ENCODE data around the gene NTM.

NTM gene

DNA sequence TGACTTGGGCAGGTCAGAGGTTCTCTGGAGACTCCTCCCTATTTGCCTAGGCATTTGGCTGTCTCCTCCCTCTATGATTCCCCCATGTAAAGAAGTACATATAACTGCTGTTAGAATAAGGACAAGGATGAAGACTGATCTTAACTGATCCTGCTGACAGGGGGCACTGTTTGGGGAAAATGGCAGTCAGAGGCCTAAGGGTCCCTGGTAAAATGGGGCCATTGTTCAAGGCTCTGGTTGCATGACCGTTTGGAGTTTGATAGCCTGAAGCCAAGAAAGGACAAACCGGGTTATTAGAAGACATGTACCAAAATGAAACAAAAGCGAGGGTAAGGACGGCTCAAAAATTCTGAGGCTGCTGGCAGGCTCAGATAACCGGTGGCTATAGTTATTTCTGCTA lies 712.2 kb downstream of the NTM start:
- no peaks in the 10 kb centered on the region for H3K4me1 Mint-ChIP-seq
- no peak for DNase-seq (ENCODE audit: low spot score in 2 of 2)
- ATAC-seq, result no peak
- no peaks in the 10 kb centered on the region for H3K36me3 Mint-ChIP-seq
- H3K4me3 Mint-ChIP-seq, result no peak overlapping the region
- no peaks in the 10 kb centered on the region for H3K9me3 Mint-ChIP-seq
- no peak overlapping the region for H3K27ac Mint-ChIP-seq

DNA sequence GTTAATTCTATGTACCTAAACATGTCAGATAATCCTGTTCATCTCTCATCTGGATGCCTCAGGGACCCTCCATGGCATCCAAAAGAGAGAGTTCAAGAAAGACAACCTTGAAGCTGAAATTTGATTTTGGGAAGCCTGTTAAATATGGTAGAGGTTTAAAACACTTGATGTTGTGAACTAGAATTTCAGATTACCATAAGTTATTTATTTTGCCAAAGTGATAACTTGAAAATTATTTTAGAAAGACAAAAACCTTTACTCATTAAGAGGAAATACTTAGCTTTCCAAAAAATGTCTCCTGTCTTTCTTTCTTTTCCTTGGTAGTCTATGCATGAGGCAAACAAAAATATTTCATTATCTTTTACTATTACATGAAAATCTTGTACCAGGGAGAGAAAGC lies 714.0 kb downstream of the NTM start:
- peaks cover 2% of the 10 kb centered on the region for H3K9me3 Mint-ChIP-seq
- DNase-seq (ENCODE audit: low spot score in 2 of 2) (no peak), ATAC-seq (no peak)
- H3K4me3 Mint-ChIP-seq, result no peak overlapping the region
- no peaks in the 10 kb centered on the region for H3K4me1 Mint-ChIP-seq
- no peak overlapping the region for H3K27ac Mint-ChIP-seq
- H3K36me3 Mint-ChIP-seq, result no peaks in the 10 kb centered on the region

DNA sequence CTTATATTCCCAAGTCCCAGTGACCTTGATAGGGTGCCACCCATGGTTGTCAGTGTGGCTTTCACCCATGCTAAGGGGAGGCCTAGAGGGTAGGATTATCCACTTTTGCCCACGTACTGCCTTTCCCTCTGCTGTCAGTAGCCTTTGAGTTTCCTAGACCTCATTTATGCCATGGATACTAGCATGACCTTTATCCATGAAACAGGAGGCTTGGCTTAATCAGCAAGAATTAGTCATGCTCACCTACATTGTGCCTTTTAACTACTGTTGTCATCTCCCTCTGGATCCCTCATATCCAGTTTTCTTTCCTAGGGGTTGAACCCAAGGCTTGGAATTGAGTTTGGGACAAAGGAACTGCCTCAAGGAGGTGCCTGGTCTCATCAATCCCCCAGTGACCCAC lies 716.7 kb downstream of the NTM start:
- Mint-ChIP-seq H3K36me3 (no peaks in the 10 kb centered on the region), H3K4me3 (no peak overlapping the region), H3K27ac (no peak overlapping the region), H3K4me1 (no peaks in the 10 kb centered on the region), H3K9me3 (peaks cover 6% of the 10 kb centered on the region)
- ATAC-seq (no peak), DNase-seq (ENCODE audit: low spot score in 2 of 2) (no peak)

DNA sequence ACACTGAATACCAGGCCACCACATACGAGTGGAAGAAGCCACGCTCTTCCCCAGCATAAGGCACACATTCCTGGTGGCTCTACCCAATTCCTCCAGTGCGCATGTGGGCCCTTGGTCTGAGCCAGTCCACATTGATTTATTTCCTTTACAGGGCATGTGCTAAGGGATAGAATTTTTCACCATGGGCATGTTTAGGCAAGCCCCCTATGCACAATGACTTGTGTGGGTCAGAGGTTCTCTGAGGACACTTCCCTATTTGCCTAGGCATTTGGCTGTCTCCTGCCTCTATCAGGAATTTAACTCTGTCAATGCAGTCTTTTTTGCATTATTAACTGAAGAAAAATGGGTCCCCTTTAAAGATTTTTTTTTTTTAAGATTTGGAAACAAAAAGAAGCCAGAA lies 718.1 kb downstream of the NTM start:
- DNase-seq (ENCODE audit: low spot score in 2 of 2) (no peak), ATAC-seq (no peak)
- no peaks in the 10 kb centered on the region for H3K4me1 Mint-ChIP-seq
- peaks cover 6% of the 10 kb centered on the region for H3K9me3 Mint-ChIP-seq
- H3K36me3 Mint-ChIP-seq, result no peaks in the 10 kb centered on the region
- H3K4me3 Mint-ChIP-seq, result no peak overlapping the region
- H3K27ac Mint-ChIP-seq, result no peak overlapping the region

DNA sequence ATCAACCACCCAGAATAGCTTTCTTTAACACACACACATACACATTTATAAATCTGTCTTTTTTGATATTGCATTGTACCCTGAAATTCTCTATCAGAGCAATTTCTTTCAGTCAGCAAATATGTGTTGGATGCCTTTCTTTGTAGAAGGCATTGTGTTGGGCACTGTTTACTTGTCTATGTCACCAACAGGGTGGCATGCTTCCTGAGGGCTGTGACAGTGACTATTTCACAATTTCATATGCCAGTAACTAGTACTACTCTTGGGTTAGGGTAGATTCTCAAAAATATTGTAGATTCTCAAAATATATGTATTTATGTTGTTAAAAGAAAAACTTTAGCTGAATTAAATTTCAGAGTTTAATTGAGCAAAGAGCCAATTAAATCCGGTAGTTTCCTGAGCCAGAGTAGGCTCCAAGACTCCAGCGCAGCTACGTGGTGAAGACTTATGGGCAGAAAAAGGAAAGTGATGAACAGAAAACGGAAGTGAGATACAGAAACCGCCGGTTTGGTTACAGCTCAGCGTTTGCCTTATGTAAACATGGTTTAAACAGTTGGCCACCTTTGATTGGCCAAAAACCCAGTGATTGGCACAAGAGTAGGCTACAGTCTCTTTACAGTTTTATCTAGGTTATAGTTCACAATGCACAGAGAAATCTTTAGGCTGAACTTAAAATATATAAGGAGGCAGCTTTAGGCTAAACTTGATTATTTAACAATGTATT lies 723.3 kb downstream of the NTM start:
- DNase-seq (ENCODE audit: low spot score in 2 of 2) (no peak), ATAC-seq (no peak)
- Mint-ChIP-seq H3K9me3 (peaks cover 7% of the 10 kb centered on the region), H3K4me1 (no peaks in the 10 kb centered on the region), H3K27ac (no peak overlapping the region), H3K36me3 (no peaks in the 10 kb centered on the region), H3K4me3 (no peak overlapping the region)

DNA sequence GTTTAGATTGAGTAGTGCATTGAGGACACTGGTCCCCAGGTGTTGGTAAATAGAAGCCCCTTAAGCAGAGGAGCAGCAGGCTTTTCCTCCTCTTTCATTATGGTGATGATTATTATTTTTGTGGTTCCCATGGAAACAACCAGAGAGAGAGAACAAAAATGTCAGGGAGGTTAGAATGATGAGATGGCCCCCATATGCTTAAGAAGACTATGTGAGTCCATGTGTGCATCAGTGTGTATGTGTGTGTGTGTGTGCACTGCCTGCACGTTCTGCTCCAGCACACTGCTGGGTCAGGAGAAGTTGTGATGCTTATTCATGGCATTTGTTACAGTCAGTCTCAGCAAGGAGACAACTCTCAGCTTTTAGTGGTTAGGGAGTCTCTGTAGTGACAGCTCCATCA lies 724.2 kb downstream of the NTM start:
- peaks cover 7% of the 10 kb centered on the region for H3K9me3 Mint-ChIP-seq
- DNase-seq (ENCODE audit: low spot score in 2 of 2), result no peak
- no peak for ATAC-seq
- no peaks in the 10 kb centered on the region for H3K4me1 Mint-ChIP-seq
- no peak overlapping the region for H3K27ac Mint-ChIP-seq
- no peak overlapping the region for H3K4me3 Mint-ChIP-seq
- H3K36me3 Mint-ChIP-seq, result no peaks in the 10 kb centered on the region

DNA sequence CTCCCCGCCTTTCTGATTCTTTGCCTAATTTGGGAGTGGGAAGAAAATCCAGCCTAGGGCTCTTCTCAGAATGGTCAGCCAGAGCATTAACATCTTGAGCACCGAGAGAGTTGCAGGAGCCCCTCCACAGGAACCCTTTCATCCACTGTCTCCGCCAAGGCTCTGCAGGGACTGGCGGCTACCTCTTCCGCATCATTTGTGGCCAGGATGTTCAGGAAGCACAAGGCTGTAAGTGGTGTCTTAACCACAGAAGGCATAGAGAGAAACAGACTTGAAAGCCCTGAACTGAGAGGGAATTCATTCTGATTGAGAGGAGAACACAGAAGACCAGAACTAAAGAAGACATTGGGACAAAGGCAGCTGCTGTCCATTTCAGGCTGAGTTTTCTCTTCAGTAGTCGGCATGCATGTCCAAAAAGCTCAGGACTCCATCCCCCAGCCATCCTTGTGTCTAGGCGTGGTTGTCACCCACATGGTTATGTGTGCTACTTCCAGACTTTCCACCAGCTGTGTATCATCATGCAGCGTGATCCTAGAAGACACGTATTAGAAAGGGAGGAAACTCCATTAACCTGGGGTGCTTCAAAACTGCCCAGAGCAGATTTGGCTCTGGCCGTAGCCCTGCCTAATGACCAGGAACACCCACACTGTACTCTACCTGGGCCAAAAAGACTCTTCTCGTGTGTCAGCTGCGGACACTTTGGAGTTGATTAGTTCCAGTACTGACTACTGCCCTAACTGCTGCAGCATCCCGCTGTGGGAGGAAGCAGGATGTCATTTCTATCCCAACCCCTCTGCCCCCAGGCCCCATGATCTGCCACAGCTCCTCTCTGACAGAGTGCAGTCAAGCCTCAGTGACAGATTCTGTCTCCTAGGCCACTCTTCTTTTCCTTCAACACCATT lies 725.1 kb downstream of the NTM start:
- DNase-seq (ENCODE audit: low spot score in 2 of 2) (no peak), ATAC-seq (no peak)
- H3K9me3 Mint-ChIP-seq, result peaks cover 5% of the 10 kb centered on the region
- no peak overlapping the region for H3K27ac Mint-ChIP-seq
- no peak overlapping the region for H3K4me3 Mint-ChIP-seq
- no peaks in the 10 kb centered on the region for H3K4me1 Mint-ChIP-seq
- H3K36me3 Mint-ChIP-seq, result no peaks in the 10 kb centered on the region

DNA sequence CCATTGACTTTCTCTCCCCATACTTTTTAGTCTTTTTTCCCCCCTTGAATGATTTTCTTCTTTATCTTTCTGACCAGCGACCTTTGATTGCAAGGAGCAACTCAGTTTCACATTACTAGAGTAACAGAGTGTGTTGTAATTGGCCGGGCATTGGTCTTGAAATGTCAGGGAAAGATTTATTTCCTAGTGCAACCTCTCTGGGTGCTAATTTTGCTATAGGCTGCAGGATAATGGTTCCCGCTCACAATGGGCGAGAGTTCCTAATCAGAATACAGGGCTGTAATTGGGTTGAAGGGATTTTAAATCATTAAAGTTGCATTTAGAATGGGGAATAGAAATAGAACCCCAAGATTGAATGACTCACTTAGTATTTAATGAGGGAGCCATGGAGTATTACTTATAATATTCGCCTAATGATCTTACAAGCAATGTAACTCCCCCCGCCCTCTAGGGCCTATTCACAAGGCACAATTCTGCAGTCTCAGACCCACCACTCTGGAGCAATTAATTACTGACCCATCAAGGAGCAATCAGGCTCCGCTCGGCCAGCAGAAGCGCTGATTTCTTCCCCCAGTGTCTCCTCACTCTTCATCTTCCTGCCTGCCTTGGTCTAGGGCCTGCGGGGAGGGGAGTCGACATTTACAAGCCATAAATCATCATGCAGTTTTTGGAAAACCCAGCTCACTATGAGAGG lies 725.9 kb downstream of the NTM start:
- ATAC-seq, result no peak
- Mint-ChIP-seq H3K4me1 (no peaks in the 10 kb centered on the region), H3K4me3 (no peak overlapping the region), H3K27ac (no peak overlapping the region), H3K9me3 (peaks cover 3% of the 10 kb centered on the region), H3K36me3 (no peaks in the 10 kb centered on the region)
- no peak for DNase-seq (ENCODE audit: low spot score in 2 of 2)

DNA sequence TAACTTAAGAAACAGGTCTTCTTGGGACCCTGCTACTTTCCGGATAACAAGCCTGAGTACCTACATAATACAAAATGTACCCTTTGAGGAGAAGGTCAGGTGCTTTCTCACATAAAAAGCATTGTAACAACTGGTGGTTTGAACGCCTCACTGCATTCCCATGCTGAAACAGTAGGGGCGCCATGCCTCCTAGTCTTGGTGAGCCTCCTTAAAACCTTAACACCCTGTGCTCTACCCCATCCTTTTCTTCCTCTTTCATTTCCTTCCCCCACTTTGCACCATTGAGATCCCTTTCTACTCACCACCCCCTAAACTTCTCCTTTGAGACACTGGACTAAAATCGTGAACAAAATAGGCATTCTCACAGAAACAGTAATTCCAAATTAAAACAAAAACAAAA lies 729.3 kb downstream of the NTM start:
- Mint-ChIP-seq H3K9me3 (peaks cover 8% of the 10 kb centered on the region), H3K4me3 (no peak overlapping the region), H3K27ac (no peak overlapping the region), H3K4me1 (no peaks in the 10 kb centered on the region), H3K36me3 (no peaks in the 10 kb centered on the region)
- no peak for DNase-seq (ENCODE audit: low spot score in 2 of 2)
- no peak for ATAC-seq

DNA sequence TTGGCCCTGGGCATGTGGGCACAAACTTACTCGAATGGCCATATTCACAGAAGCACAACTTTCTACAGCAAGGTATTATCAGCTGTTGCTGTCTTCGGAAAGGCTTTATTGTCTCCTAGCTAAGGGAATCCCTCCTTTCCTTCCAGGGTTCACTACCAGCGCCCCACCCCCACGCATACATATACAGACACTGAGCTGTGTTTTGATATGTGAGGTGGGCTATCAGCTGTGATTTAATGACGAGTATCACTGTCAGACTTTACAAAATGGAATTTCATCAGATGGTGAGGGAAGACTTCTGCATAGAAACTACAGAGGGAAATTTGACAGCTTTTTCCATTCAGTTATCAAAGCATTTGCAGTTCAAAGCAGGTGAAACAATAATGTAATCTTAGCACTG lies 730.2 kb downstream of the NTM start:
- DNase-seq (ENCODE audit: low spot score in 2 of 2) (no peak), ATAC-seq (no peak)
- Mint-ChIP-seq H3K4me3 (no peak overlapping the region), H3K9me3 (peaks cover 11% of the 10 kb centered on the region), H3K27ac (no peak overlapping the region), H3K4me1 (no peaks in the 10 kb centered on the region), H3K36me3 (no peaks in the 10 kb centered on the region)

DNA sequence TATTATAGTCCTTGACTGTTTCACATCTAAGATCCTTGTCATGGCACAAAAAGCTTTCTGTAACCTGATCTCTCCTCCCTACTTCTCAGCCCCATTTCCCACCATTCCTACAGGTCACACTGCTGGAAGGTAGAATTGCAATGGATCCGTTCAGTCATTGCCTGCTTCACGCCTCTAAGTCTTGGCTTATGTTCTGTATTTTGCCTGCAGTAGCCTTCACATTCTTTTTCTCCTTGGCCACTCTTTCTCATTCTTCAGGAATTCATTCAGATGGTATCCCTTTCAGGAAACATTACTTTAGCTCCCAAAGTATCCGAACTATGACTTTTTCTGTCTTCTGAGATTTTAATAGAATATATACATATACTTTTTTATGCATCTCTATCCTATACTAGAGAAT lies 731.5 kb downstream of the NTM start:
- H3K27ac Mint-ChIP-seq, result no peak overlapping the region
- H3K9me3 Mint-ChIP-seq, result peaks cover 8% of the 10 kb centered on the region
- no peak overlapping the region for H3K4me3 Mint-ChIP-seq
- H3K4me1 Mint-ChIP-seq, result no peaks in the 10 kb centered on the region
- no peaks in the 10 kb centered on the region for H3K36me3 Mint-ChIP-seq
- DNase-seq (ENCODE audit: low spot score in 2 of 2) (no peak), ATAC-seq (no peak)

DNA sequence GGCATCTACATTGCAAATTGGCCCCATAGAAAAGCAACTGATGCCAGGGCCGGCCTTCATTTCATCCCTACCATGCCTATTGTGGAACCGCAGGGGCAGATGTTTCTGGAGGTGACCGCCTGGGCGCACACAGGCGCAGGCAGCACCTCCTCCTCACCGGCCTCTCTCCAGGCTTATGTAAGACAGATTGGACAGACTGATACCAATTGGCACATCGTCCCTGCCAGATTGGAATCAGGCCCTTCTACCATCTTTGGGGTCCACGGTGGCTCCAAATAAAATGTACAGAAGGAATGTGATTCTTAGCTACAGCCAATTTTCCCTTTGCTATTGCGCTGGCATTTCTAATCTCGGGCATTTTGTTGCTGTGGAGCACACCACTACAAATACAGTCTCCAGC lies 732.6 kb downstream of the NTM start:
- no peak overlapping the region for H3K4me3 Mint-ChIP-seq
- H3K27ac Mint-ChIP-seq, result no peak overlapping the region
- no peaks in the 10 kb centered on the region for H3K36me3 Mint-ChIP-seq
- H3K4me1 Mint-ChIP-seq, result no peaks in the 10 kb centered on the region
- peaks cover 8% of the 10 kb centered on the region for H3K9me3 Mint-ChIP-seq
- DNase-seq (ENCODE audit: low spot score in 2 of 2), result no peak
- ATAC-seq, result no peak

DNA sequence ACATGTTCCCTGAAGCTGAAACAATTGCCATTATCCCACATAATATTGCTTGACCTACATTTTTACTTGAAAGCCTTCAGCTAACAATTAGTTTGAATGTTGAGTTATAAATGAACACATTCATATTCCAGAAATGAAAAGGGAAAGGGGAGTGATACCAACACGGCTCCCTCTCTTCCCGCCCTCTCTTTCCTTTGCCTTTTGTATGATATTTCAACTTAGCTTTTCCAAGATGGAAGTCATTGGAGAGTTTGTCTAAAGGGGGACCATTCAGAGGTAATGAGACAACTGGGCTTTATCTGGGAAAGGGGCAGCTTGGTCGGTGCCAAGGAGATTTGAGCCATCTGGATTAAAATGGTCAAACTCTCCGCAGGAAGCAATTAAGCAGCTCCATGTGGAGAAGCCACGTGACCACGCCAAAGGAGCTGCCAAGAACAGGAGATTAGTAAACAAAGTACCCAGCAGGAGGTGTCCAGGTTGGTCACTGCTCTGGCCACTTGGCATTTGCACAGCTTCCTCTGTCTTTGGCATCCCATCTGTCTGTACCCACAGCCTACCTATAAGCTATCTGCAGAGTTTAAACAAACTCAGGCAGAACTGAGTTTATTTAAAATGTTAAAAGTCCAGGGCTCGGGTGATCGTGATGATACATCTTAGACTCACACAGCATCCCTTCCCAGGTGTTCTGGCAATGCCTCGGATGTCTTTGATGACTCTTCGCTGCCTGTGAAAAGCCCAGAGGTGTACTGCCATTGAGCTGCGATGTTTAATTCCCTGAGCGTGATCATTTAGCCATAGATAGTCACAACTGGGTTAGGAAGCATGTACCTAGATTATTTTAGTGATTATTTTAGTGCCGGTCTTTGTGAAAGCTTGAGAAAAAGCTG lies 735.9 kb downstream of the NTM start:
- DNase-seq (ENCODE audit: low spot score in 2 of 2) (no peak), ATAC-seq (no peak)
- Mint-ChIP-seq H3K4me1 (no peaks in the 10 kb centered on the region), H3K4me3 (no peak overlapping the region), H3K36me3 (no peaks in the 10 kb centered on the region), H3K9me3 (peaks cover 13% of the 10 kb centered on the region), H3K27ac (no peak overlapping the region)

DNA sequence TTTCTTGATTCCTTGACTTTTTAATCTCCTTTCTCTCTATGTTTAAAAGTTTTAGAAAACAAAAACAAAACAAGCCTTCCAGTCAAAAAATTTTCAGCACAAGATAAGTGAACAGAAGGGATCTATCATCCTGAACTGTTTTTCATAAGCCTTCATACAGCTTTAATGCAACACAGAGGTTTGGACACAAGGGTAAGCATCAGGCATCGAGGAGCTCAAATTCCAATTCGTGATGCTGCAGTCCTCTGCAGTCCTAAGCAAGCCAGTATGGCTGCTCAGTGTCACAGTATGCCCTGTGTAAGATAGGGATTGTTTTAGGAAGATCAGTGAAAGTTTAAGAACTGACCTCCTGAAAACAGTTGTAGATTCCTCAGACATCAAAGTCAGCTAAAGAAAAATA lies 740.9 kb downstream of the NTM start:
- peaks cover 5% of the 10 kb centered on the region for H3K9me3 Mint-ChIP-seq
- no peak for DNase-seq (ENCODE audit: low spot score in 2 of 2)
- no peaks in the 10 kb centered on the region for H3K36me3 Mint-ChIP-seq
- no peak overlapping the region for H3K27ac Mint-ChIP-seq
- no peak for ATAC-seq
- H3K4me1 Mint-ChIP-seq, result no peaks in the 10 kb centered on the region
- H3K4me3 Mint-ChIP-seq, result no peak overlapping the region

DNA sequence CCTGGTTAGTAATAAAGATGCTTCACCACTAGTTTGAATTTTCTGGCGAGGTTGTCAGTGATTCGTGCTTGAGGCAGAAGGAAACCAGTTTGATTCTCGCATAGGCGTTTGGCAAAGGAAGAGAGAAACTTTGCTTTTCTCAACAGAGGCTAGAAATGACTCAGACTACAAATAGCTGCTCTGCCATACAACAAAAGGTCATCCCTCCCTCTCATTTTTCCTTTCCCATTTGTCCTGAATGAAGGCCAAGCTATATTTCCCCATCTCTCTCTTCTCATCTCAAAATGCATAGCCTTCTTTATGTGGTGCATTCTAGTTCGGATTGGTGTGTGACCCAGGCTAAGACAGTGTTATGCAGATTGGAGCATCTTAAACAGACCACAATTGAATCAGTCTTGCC lies 741.4 kb downstream of the NTM start:
- no peaks in the 10 kb centered on the region for H3K4me1 Mint-ChIP-seq
- ATAC-seq (no peak), DNase-seq (ENCODE audit: low spot score in 2 of 2) (no peak)
- H3K9me3 Mint-ChIP-seq, result peaks cover 5% of the 10 kb centered on the region
- H3K36me3 Mint-ChIP-seq, result no peaks in the 10 kb centered on the region
- H3K27ac Mint-ChIP-seq, result no peak overlapping the region
- H3K4me3 Mint-ChIP-seq, result no peak overlapping the region

Data from stimulated activated effector memory CD8-positive, alpha-beta T cell treated with anti-CD3 and anti-CD28 coated beads, Interleukin-12 subunit alpha, Interleukin-12 subunit beta, amount 100 ng/mL, for 72 hours (primary cell).